SK-N-SH (cell line): Measurements from ENCODE around the gene WDFY2.

ENCODE experiments used
- CTCF ChIP-seq: fragments of 200-600 bp; sonication (generic); IDR thresholded peaks from 2 replicates; pipeline ENCODE4 v1.6.1; 2017; ENCODE audit warnings: antibody characterized with exemption, mild to moderate bottlenecking, moderate library complexity
- EP300 ChIP-seq, 2 experiments: IDR thresholded peaks; 2 replicates each; pipeline versions ENCODE4 v1.4.0 to v1.6.1; 2012; ENCODE audit warnings: borderline replicate concordance in 1 of 2, low read depth in 1 of 2, low read length in 1 of 2
- GATA2 ChIP-seq: sonication (generic); formaldehyde crosslinking; IDR thresholded peaks from 2 replicates; pipeline ENCODE4 v1.5.0; 2020; ENCODE audit warnings: mild to moderate bottlenecking, missing genetic modification reagents
- MEF2A ChIP-seq: IDR thresholded peaks from 2 replicates; pipeline ENCODE4 v1.4.0; 2012; ENCODE audit warnings: low read depth, borderline replicate concordance
- MXI1 ChIP-seq: IDR thresholded peaks from 2 replicates; pipeline ENCODE4 v1.6.1; 2012; ENCODE audit warnings: mild to moderate bottlenecking, low read depth, low read length, improper control_type of control experiment
- POLR2AphosphoS5 ChIP-seq: IDR thresholded peaks from 2 replicates; pipeline ENCODE4 v1.6.1; 2012; ENCODE audit warnings: low read depth, low read length
- SIN3A ChIP-seq: IDR thresholded peaks from 2 replicates; pipeline ENCODE4 v1.6.1; 2012; ENCODE audit warnings: low read depth, mild to moderate bottlenecking, low read length, moderate library complexity, borderline replicate concordance
- USF2 ChIP-seq: fragments of 150-350 bp; IDR thresholded peaks from 2 replicates; pipeline ENCODE4 v1.6.1; 2017; ENCODE audit warnings: antibody characterized with exemption, low read length, low read depth, borderline replicate concordance
- YY1 ChIP-seq: IDR thresholded peaks from 2 replicates; pipeline ENCODE4 v1.4.0; 2012; ENCODE audit warnings: low read depth, mild to moderate bottlenecking

DNA sequence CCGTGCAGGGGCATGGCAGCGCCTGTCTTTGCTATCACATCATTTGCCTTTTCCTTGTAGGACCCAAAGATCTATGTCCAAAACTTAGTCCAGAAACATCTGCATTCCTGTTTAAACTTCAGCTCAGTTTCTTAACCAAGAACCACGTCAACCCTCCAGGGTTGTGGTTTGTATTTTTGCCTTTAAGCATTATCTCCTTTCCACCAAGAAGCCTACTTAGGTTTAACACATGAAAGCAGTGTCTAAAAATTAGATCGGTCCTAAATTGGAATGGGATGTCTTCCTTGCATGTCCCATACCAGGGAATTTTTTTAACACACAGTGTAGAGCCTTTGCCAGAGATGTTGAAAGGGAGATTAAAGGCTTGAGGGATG is 180.9 kb downstream of the WDFY2 start:
- TF ChIP-seq CTCF: no peak
- no peak for TF ChIP-seq EP300 (IDR thresholded peaks at IDR 0.05; ENCODE audit: borderline replicate concordance in 1 of 2, low read depth in 1 of 2, low read length in 1 of 2)
- TF ChIP-seq GATA2 (CRISPR knock-in tag): no peak
- TF ChIP-seq YY1: no peak
- TF ChIP-seq MEF2A: no peak
- no peak for TF ChIP-seq MXI1
- TF ChIP-seq POLR2AphosphoS5: no peak
- TF ChIP-seq SIN3A: no peak
- TF ChIP-seq USF2: no peak
